ENCODE results near the gene GPHA2. TPM values are rescaled to one million over a fixed set of nuclear protein-coding genes. Genes with fewer than 3 reads are reported as not detected.

GPHA2 gene
- total RNA-seq, 2 experiments from 2014 or later = not detected

- no peaks in the 10 kb centered on the region for H3K9me3 Mint-ChIP-seq
- no peak for DNase-seq
- ATAC-seq (ENCODE audit: low read depth) = no peak
- H3K4me1 Mint-ChIP-seq = peaks cover 11% of the 10 kb centered on the region
- H3K4me3 Mint-ChIP-seq = peak overlapping the region; percentile 97
- H3K27ac Mint-ChIP-seq = peak overlapping the region; percentile 54
- POLR2A ChIA-PET = interaction anchor here (0.5 to 1.8 kb wide), 16 partner anchors 10 to 256 kb away, joined by 3 to 10 read pairs (median 3); partner anchors contain the start of genes ARL2, BATF2, FAU and MAJIN
- H3K27me3 Mint-ChIP-seq = no peaks in the 10 kb centered on the region
- peaks cover 7% of the 10 kb centered on the region for H3K36me3 Mint-ChIP-seq
Measured at GRCh38 chr11:64924910-64925284, 10.8 kb downstream of the GPHA2 start.

- Mint-ChIP-seq H3K9me3 (no peaks in the 10 kb centered on the region), H3K4me1 (peaks cover 11% of the 10 kb centered on the region), H3K27ac (peak within 1 kb of the TSS; percentile 100), H3K36me3 (peaks cover 4% of the 10 kb centered on the region), H3K27me3 (no peaks in the 10 kb centered on the region), H3K4me3 (peak within 1 kb of the TSS; percentile 97)
- DNase-seq (peak; percentile 90), ATAC-seq (ENCODE audit: low read depth) (peak; percentile 93)
- POLR2A ChIA-PET = interaction anchor here (0.5 to 1.8 kb wide), 21 partner anchors 9 to 974 kb away, joined by 3 to 10 read pairs (median 3); partner anchors contain the start of genes ARL2, BATF2, FAU and MAJIN
Measured at GRCh38 chr11:64923944-64924909, 11.5 kb downstream of the GPHA2 start, which contains the start of gene PPP2R5B. TSS of gene PPP2R5B (plus strand) at chr11:64924689. CDS start at chr11:64925735, 1,046 bp downstream.

- no peak overlapping the region for H3K4me3 Mint-ChIP-seq
- H3K36me3 Mint-ChIP-seq = peaks cover 4% of the 10 kb centered on the region
- DNase-seq (no peak), ATAC-seq (ENCODE audit: low read depth) (no peak)
- peak overlapping the region; percentile 34 for H3K27ac Mint-ChIP-seq
- H3K27me3 Mint-ChIP-seq = no peaks in the 10 kb centered on the region
- POLR2A ChIA-PET = interaction anchor here (1.2 to 1.8 kb wide), 4 partner anchors 75 to 199 kb away, joined by 3 to 10 read pairs (median 5); partner anchors contain the start of genes BATF2, FAU and MRPL49
- H3K4me1 Mint-ChIP-seq = peaks cover 11% of the 10 kb centered on the region
- no peaks in the 10 kb centered on the region for H3K9me3 Mint-ChIP-seq
Measured at GRCh38 chr11:64923151-64923661, 12.5 kb downstream of the GPHA2 start.

DNA sequence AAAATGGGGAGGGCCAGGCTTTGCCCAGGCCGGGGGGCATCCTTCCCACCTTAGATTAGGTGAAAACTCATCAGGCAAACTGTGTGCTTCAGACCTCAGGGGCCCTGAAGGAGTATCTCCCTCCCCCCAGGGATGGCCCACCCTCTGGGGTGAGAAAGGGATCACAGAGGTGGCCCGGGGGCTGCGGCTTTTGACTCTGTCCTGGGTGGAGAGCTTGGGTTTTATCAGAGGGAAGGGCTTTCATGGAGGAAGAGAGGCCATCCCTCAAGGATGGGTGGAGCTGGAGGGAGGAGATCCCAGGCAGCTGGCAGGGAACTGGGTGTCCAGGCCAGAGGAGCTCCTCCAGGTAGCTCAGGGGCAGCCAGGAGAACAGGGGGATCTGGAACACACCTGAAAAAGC, 14.3 kb downstream of the GPHA2 start:
- Mint-ChIP-seq H3K27ac (no peak overlapping the region), H3K4me3 (no peak overlapping the region), H3K9me3 (no peaks in the 10 kb centered on the region), H3K27me3 (no peaks in the 10 kb centered on the region), H3K4me1 (peaks cover 19% of the 10 kb centered on the region), H3K36me3 (no peaks in the 10 kb centered on the region)
- no peak for DNase-seq
- POLR2A ChIA-PET = no interaction called here
- no peak for ATAC-seq (ENCODE audit: low read depth)

GRCh38 chr11:64920124-64920523, 15.6 kb downstream of the GPHA2 start:
- Mint-ChIP-seq H3K27ac (no peak overlapping the region), H3K27me3 (no peaks in the 10 kb centered on the region), H3K4me3 (no peak overlapping the region), H3K9me3 (no peaks in the 10 kb centered on the region), H3K4me1 (peaks cover 24% of the 10 kb centered on the region), H3K36me3 (no peaks in the 10 kb centered on the region)
- ATAC-seq (ENCODE audit: low read depth) (no peak), DNase-seq (no peak)
- POLR2A ChIA-PET = no interaction called here

GRCh38 chr11:64919627-64920026, 16.1 kb downstream of the GPHA2 start:
- Mint-ChIP-seq H3K27ac (no peak overlapping the region), H3K9me3 (no peaks in the 10 kb centered on the region), H3K4me3 (no peak overlapping the region), H3K27me3 (no peaks in the 10 kb centered on the region), H3K4me1 (peaks cover 23% of the 10 kb centered on the region), H3K36me3 (no peaks in the 10 kb centered on the region)
- POLR2A ChIA-PET = no interaction called here
- DNase-seq (no peak), ATAC-seq (ENCODE audit: low read depth) (no peak)

DNA sequence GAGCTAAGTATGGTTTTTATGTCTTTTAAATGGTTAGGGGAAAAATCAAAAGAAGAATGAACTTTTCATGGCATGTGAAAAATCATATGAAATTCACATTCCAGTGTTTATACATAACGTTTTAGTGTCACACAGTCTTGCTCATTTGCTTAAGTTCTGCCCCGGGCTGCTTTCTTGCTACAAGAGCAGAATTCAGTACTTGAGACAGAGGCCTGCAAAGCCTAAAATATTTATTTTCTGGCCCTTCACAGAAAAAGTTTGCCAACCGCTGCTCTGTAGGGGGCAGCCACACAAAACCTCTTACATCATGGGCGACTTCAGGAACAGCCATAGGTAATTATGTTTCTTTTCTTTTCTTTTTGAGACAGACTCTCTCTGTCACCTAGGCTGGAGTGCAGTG, 17.7 kb downstream of the GPHA2 start:
- Mint-ChIP-seq H3K9me3 (no peaks in the 10 kb centered on the region), H3K4me1 (peaks cover 22% of the 10 kb centered on the region), H3K4me3 (peak overlapping the region; percentile 93), H3K27me3 (no peaks in the 10 kb centered on the region), H3K27ac (peak overlapping the region; percentile 95), H3K36me3 (no peaks in the 10 kb centered on the region)
- POLR2A ChIA-PET = interaction anchor here (1.5 kb wide), 1 partner anchor 200 kb away, joined by 4 read pairs; the partner anchor contains the start of gene ZNHIT2
- no peak for ATAC-seq (ENCODE audit: low read depth)
- DNase-seq = no peak

GRCh38 chr11:64917663-64917995, 18.1 kb downstream of the GPHA2 start:
- POLR2A ChIA-PET = interaction anchor here (1.5 kb wide), 1 partner anchor 200 kb away, joined by 4 read pairs; the partner anchor contains the start of gene ZNHIT2
- Mint-ChIP-seq H3K27me3 (no peaks in the 10 kb centered on the region), H3K27ac (peak overlapping the region; percentile 95), H3K36me3 (no peaks in the 10 kb centered on the region), H3K4me1 (peaks cover 21% of the 10 kb centered on the region), H3K4me3 (peak overlapping the region; percentile 93), H3K9me3 (no peaks in the 10 kb centered on the region)
- ATAC-seq (ENCODE audit: low read depth) = no peak
- DNase-seq = no peak

DNA sequence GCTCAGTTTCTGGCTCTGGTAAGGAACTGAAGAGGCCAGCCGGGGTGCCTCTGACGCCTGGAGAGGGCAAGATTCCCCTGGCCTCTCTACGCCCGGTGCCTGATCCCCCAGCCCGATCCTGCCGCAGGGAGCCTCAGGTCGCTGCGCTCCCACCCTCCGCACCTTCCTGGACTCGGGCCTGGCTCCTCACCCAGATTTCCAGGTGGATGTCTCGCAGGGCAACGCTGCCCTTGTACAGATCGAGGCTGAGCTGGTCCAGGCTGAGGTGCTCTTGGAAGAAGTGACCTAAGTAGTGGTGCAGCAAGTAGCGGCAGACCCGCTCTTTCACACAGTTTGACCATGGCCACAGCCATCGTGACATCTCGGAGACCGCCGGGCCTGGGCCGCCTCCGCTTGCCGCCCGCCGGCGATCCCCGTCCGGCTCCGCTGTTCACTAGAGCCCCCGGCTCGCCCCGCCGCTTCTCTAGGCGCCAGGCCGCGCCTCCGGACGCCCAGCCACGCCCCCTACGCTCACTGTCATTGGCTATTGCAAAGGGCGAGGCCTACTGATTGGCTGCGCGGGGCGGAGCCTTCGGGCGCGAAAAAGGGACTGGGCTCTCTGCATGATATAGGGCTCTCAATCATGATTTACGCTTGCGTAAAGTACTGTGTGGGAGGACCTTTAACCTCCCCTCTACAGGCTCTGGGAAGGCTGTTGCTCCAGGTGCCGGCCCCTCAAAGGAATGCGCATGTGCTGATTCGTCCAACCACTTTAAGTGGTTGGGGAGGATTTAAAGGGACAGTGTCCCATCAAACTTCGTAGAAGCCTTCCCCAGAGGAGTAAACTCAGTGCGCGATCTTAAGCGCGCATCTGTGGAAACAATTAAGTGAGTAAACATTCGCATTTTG, 18.7 kb downstream of the GPHA2 start, which contains the start of gene ATG2A:
TSS of gene ATG2A (minus strand) at position 435 of the 888 bp plus-strand sequence. CDS start at position 361, 74 bp downstream.
- H3K27me3 Mint-ChIP-seq = no peaks in the 10 kb centered on the region
- POLR2A ChIA-PET = interaction anchor here (1.0 kb wide), 1 partner anchor 38 kb away, joined by 4 read pairs; the partner anchor contains the start of gene EHD1
- H3K4me1 Mint-ChIP-seq = peaks cover 21% of the 10 kb centered on the region
- peaks cover 2% of the 10 kb centered on the region for H3K36me3 Mint-ChIP-seq
- H3K27ac Mint-ChIP-seq = peak within 1 kb of the TSS; percentile 95
- H3K4me3 Mint-ChIP-seq = peak within 1 kb of the TSS; percentile 93
- peak; percentile 99 for ATAC-seq (ENCODE audit: low read depth)
- no peaks in the 10 kb centered on the region for H3K9me3 Mint-ChIP-seq
- DNase-seq = peak; percentile 99

GRCh38 chr11:64916040-64916774, 19.5 kb downstream of the GPHA2 start:
- Mint-ChIP-seq H3K27ac (peak overlapping the region; percentile 95), H3K4me1 (peaks cover 21% of the 10 kb centered on the region), H3K9me3 (no peaks in the 10 kb centered on the region), H3K27me3 (no peaks in the 10 kb centered on the region), H3K36me3 (peaks cover 4% of the 10 kb centered on the region), H3K4me3 (peak overlapping the region; percentile 93)
- no peak for ATAC-seq (ENCODE audit: low read depth)
- POLR2A ChIA-PET = interaction anchor here (0.5 to 1.5 kb wide), 4 partner anchors 16 to 206 kb away, joined by 4 read pairs; partner anchors contain the start of genes EHD1, FAU and MRPL49
- peak; percentile 61 for DNase-seq

- ATAC-seq (ENCODE audit: low read depth) (no peak), DNase-seq (no peak)
- H3K9me3 Mint-ChIP-seq = no peaks in the 10 kb centered on the region
- peak overlapping the region; percentile 95 for H3K27ac Mint-ChIP-seq
- H3K36me3 Mint-ChIP-seq = peaks cover 4% of the 10 kb centered on the region
- H3K4me1 Mint-ChIP-seq = peaks cover 21% of the 10 kb centered on the region
- no peaks in the 10 kb centered on the region for H3K27me3 Mint-ChIP-seq
- peak overlapping the region; percentile 93 for H3K4me3 Mint-ChIP-seq
- POLR2A ChIA-PET = interaction anchor here (1.4 to 1.5 kb wide), 2 partner anchors 9 to 15 kb away, joined by 4 read pairs; partner anchors contain the start of gene PPP2R5B
Measured at GRCh38 chr11:64915376-64915887, 20.3 kb downstream of the GPHA2 start.

DNA sequence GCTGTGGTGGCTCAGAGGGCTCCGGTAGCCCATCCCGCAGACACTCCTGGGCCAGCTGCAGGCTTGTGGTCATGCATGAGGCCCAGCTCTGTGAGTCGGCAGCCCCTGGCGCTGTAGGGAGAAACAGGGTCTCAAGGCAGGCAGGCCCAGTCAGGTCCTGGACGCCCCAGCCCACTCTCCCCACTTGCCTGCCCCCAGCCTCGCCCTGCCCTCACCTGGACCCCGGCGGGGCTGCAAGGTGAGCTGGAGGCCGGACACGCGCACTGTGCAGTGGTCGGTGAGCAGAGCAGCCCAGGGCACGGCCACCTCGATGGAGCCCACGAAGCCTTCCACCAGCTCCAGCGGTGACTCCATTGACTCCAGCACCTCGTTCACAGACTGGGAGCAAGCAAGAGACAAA, 21.6 kb downstream of the GPHA2 start:
- no peak overlapping the region for H3K27ac Mint-ChIP-seq
- no peak overlapping the region for H3K4me3 Mint-ChIP-seq
- H3K4me1 Mint-ChIP-seq = peaks cover 21% of the 10 kb centered on the region
- H3K9me3 Mint-ChIP-seq = no peaks in the 10 kb centered on the region
- POLR2A ChIA-PET = interaction anchor here (0.7 to 1.4 kb wide), 2 partner anchors 10 to 208 kb away, joined by 4 read pairs; partner anchors contain the start of genes FAU, MRPL49 and PPP2R5B
- peaks cover 4% of the 10 kb centered on the region for H3K36me3 Mint-ChIP-seq
- no peaks in the 10 kb centered on the region for H3K27me3 Mint-ChIP-seq
- DNase-seq (peak; percentile 22), ATAC-seq (ENCODE audit: low read depth) (no peak)

Measured in activated naive CD8-positive, alpha-beta T cell treated with anti-CD3 and anti-CD28 coated beads, Interleukin-2, amount 10 ng/mL, durations not matched to agents 7 days and 5 days (primary cell).